Activated CD8-positive, alpha-beta memory T cell treated with anti-CD3 and anti-CD28 coated beads, Interleukin-2, amount 50 U/mL, for 1 hour (primary cell): ENCODE data around the gene MFAP2.
A peak's percentile ranks its signal among the peaks of the same experiment; 100 is the strongest.

Source experiments
- DNase-seq: peaks from one replicate; pipeline ENCODE4 v3.0.0-alpha.2; 2020; ENCODE audit errors: extremely low read depth

The MFAP2 gene, protein sequence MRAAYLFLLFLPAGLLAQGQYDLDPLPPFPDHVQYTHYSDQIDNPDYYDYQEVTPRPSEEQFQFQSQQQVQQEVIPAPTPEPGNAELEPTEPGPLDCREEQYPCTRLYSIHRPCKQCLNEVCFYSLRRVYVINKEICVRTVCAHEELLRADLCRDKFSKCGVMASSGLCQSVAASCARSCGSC

GRCh38 chr1:16980473-16981268 is at the start of gene MFAP2:
Gene MFAP2 (minus strand): TSS chr1:16980620. CDS start chr1:16978273, 2,347 bp downstream.
- no peak for DNase-seq

- DNase-seq = no peak
Observed at GRCh38 chr1:17030206-17030605, 49.8 kb upstream of the MFAP2 start.

GRCh38 chr1:17028662-17029188 is 48.3 kb upstream of the MFAP2 start:
- DNase-seq = no peak

GRCh38 chr1:17027900-17028299 is 47.5 kb upstream of the MFAP2 start:
- DNase-seq = no peak

- no peak for DNase-seq
Observed at GRCh38 chr1:17027403-17027802, 47.0 kb upstream of the MFAP2 start.

GRCh38 chr1:17024721-17025120 is 44.3 kb upstream of the MFAP2 start:
- DNase-seq = no peak

DNA sequence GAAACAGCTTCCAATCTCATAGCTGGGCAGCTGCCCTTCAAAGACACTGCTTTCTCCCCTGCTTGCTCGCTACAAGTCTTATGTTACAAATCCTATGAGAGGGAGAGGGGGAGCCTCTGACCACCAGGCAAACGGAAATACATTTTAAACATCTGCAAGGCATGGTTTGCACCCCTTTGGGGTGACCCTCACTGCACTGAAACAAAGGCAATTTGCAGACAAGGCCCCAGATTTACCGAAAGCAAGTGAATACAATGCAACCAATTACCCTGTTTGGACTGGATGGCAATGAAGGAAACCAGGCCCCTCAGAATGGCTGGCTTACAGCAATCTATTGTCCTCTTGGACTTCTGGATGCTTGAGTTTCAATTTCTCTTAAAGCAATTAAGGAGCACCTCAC is 43.2 kb upstream of the MFAP2 start:
- no peak for DNase-seq

DNA sequence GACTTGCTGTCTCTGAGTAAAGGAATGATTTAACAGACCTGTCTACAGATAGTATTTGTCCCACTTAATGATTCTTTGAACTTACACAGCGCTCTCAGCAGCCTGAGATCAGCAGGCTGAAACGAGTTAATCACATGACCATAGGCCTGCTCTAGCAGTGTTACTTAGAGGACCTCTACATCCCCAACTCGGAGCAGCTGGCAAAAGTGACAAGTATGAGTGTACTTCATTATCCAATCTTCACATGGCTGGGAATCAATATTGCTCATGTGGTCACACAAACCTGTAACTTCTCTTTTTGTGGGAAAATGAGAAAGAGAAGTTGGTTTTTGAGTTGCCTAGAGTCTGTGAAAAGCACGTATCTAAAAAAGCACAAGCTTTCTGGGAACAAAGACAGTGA is 42.7 kb upstream of the MFAP2 start:
- DNase-seq = no peak

DNA sequence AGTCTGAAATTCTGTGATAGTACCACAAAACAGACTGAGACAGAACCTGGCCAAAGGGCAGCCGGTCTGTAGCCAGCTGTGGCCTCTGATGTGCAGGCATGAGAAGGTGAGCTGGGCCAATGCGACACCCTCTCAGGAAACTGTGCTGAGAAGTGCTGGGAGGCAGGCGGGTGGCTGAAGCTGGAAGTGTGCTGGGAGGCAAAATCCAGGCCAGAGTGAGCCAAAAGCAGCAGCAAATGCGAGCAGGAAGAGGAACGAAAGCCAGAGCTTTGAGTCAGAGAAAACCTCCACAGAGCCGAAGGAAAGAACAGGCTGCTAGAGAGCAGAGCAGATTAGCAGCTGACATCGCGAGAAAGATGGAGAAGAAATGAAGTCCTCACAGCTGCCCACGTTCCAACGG is 41.5 kb upstream of the MFAP2 start:
- DNase-seq = no peak

GRCh38 chr1:17020502-17020901 is 40.1 kb upstream of the MFAP2 start:
- DNase-seq = no peak

DNA sequence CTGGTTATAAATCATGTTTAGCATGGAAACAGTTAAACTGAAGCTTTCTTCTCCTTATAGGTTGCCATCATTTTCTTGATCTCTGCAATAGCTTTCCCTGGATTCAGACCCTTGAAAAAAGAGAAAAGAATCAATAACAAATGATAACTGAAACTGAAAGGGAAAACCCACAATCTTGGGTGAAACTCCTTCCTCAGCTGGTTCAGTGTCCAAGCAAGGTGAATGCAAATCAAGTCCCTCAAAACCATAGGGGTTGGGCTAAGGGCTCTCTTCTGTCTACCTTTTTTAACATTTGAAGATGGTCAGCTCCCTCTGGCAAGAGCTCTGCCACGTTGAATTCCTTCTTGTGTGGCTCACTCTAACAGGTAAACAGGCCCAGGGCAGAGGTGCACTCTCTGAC is 38.4 kb upstream of the MFAP2 start:
- DNase-seq = no peak

DNA sequence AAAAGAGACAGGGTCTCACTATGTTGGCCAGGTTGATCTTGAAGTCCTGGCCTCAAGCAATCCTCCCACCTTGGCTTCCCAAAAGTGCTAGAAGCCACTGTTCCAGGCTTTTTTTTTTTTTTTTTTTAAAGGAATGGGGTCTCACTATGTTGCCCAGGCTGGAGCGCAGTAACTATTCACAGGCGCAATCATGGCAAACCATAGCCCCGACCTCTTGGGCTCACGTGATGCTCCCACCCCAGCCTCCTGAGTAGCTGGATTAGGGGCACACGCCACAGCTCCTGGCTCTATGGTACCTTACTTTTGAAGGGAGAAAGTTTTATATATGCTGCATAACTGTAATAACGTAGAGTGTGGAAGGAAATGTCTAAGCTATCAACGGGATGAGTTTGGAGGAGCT is 37.0 kb upstream of the MFAP2 start:
- DNase-seq = no peak

DNA sequence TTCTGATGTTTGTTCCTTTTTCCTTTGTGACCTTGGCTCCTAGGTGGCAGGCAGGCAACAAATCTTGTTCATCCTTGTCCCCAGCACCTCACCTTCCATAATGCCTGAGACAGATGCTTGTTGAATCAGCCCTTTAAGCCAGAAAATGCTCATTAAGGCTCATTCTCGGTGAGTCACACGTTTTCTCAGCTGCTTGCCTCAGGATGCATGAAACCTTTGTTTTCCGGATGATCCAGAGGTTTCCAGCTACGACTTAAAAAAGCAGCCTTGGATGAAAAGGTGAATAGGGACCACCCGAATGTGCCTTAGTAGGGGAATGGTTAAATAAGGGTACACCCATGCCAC is 35.9 kb upstream of the MFAP2 start:
- DNase-seq = no peak

- DNase-seq = no peak
Observed at GRCh38 chr1:17014671-17015567, 34.5 kb upstream of the MFAP2 start.

DNA sequence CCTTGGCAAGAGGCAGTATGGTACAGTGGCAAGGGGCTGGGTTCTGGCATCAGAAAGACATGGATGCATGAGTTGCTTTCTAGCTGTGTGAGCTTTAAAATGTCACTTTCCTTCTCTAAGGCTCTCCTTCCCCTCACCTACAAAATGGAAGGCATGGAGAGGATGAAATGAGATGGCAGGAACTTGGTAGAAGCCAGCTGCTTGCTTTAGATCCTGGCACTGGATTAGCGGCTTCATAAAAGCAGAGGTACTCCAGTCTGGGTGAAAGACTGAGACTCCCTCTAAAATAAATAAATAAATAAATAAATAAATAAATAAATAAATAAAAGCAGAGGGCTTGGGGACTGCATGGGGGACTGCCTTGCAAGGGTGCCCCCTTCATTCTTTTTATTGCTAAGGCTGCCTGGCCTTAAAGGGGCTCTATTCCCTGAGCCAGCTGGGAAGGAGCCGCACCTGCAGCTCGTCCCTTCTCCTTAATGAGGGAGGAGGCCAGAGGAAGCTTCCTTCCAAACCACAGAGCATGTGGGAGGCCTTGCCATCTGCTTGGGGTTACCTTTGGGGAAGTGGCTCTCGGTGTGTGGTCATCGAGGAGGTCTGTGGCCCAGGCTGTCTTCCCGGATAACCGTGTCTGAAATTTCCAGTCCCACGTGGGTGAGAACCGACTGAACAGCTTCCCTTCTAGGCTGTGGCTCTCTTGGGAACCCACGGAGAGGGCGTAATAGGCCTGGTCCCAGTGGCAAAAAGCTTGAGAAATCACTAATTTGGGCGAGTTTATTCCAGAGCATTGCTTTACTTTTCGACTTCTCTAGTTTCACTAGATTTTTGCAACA is 33.3 kb upstream of the MFAP2 start:
- DNase-seq = no peak

GRCh38 chr1:17012775-17013490 is 32.5 kb upstream of the MFAP2 start:
- DNase-seq = no peak

DNA sequence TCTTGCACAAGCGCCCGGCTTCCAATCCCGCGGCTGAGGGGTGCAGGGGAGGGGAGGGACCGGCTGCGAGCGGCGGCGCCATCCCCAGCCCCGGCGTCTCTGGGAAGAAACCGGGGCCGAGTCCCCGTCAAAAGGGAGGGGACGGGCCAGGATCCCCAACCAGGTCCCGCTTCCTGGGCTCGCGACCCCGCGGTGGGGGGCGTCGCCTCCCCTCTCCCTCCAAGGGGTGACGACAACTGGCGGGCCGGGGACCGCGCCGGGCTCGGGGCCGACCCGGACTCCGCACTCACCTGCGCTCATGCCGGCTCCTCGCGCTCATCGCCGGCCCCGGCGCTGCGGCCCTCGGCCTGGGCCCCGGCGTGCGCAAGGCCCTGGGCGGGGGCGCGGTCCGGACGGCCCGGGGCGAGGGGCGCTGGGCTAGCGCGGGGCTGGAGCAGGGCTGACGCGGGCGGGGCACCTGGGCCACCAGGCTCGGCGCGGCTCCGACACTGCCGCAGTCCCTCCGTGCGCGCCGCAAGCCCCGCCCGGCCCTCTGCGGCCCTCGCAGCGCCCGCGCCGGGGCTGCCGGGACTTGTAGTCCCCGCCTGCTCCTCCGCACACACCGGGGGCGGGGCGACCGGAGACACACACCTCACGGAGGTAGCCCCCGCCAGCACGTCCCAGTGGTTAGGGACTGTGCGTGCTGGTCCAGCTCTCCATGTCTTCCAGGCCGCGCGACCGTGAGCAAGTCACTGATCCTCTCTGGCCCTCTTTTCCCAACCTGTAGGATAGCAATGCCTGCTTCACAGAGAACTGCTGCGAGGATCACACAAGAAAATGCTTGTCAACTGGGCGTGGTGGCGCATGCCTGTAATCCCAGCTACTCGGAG is 31.3 kb upstream of the MFAP2 start, which contains the start of gene ATP13A2:
ATP13A2 (minus strand) TSS at position 490 of the 869 bp plus-strand sequence; CDS start at position 300, 190 bp downstream.
- DNase-seq = peak; percentile 44

DNA sequence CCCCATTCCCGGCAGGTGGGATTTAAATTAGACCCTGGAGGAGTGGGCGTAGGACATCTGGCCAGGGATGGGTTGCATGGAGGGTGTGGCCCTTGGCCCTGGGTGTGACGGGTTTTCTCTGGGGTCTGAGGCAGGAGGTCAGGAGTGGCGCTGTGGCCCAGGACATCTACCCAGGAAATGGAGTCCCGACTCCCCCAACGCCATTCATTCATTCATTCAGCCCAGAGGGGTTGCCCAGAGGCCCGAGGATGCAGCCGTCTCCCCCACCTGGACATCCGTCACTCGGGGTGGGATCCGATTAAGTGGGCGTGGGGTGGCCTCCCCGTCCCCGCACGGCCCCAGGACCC is 30.6 kb upstream of the MFAP2 start:
- DNase-seq = no peak

GRCh38 chr1:17009706-17010105 is 29.3 kb upstream of the MFAP2 start:
- DNase-seq = no peak
